GM21423 (cell line): Measurements from ENCODE around the gene SNX20.

ENCODE experiments used
- ATAC-seq: cut with Tn5 transposase; IDR thresholded peaks from one replicate; pipeline ENCODE4 v1.9.1; 2021; ENCODE audit warnings: mild to moderate bottlenecking, moderate library complexity; ENCODE audit not compliant: unreplicated experiment

SNX20 gene

DNA sequence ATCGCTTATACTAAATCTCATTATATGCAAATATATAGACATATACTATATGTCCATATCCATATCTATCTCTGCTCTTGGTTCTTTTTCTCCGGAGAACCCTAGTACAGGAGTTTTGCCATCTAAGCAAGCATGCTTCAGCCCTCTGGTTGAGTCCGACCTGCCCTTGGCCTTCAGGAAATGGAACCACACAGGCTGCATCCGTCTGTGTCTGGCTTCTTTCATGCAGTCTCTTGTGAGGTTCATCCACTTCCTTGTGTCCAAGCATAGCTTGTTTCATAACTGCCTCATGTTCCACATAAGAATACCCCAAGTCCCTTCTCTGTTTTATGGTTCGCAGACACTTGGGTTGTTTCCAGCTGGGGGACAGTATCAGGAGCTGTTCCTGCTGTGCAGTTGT is 16.8 kb downstream of the SNX20 start:
- ATAC-seq: no peak

DNA sequence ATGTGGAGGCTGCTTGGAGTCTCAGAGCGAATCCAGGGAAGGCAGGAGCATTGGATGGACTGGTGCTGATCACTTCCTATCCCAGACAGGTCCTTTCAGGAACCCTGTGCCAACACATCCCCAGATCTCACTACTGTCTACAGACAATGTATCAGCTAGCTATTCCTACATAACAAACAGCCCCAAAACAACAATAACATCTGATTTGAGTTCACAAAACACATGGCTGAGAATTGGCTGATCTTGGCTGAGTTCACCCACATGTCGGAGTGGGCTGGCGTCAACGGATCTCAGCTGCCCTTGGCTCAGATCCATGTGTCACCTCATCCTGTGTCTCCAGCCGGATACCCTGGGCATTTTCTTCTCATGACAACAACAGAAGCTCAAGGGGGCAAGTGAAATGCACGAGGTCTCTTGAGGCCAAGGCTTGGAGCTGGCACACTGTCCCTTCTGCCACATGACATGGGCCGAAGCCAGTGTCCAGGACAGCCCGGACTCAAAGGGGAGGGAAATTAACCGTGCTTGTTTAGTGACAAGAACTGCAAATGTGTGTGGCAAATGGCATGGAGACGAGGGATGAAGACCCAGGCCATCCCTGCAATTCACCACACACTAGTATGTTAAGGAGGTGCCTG is 18.7 kb downstream of the SNX20 start:
- ATAC-seq: no peak

GRCh38 chr16:50659806-50660205 is 21.3 kb downstream of the SNX20 start:
- ATAC-seq: no peak

DNA sequence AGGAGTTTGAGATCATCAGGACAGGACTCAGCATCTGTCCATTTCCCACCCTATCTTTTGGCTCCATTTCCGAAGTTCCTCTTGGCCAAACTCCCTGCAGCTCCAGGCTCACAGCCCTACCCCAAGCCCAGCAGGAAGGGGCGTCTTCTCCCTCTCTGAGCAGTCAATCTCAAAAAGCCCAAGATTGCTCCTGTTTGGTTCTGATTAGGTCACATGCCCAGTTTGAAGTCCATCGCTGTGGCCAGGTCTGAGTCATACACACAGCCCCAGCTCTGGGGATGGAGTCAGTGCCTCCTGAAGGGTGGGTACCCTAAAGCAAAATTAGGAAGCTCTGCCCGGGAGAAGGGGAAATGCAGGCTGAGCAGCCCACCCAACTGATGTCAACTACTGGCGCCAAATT is 23.9 kb downstream of the SNX20 start:
- no peak for ATAC-seq

- no peak for ATAC-seq
These were observed 25.5 kb downstream of the SNX20 start for GRCh38 chr16:50655558-50656055.

DNA sequence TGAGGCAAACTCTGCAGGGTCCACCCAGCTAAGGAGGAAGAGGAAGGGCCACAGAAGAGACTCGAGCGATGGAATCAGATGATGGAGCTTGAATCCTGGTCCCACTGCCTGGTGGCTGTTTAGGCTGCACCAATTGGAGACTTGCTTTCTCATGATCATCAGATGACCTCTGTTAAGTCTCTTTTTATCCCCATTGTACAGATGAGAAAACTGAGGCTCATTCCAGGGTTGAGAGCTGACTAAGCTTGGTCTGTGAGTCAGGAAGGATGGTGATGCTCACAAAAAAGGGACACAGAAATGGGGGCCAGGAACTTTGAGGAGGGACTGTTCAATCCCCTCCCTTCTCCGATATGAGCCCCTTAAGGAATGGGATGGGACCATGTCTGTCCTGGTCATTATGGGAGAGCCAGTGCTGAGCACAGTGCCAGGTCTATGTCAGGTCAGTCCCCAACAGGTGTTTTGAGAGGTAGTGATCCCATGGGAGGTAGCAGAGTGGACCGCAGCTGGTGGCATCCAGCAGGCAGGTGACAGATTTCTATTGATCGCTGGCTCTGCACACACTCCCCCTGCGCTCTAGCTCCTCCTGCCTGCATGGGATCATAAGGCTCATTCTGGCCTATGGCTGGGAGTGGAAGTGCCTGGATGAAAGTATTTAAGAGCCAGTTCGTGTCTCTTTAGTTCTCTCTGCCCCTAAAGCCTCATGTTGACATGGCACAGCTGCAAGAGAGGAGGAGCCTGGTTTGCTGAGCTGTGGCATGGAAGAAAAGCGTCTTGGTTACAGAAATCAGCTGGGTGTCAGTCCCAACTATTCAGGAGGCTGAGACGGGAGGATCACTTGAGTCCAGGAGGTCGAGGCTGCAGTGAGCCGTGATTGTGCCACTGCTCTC is 27.2 kb downstream of the SNX20 start:
- ATAC-seq: no peak

DNA sequence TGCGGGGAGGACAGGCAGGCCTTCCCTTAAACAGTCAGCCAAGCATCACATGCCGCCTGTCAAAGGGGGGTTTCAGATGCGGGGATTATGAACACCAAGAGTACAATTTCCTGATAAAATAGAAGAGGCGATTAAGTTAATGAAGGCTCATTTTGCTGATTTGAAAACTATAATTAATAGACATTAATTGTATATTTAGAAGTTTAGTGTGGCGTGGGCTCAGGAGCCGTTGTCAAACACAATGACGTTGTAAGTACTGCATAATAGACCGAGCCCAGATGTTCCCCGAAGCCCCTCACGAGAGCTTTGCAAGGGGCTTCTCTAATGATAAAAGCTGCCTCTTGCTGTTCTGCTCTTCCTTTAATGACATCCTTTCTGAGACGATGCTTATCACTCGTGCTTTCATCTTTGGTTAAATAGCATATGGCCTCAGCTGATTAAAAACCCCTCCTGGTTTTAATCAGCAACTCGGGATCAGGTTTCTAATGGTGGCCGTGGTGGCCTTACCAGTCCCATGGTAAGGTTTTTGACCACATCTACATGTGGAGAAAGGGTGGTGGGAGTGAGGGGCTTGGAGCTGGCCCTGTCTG is 28.2 kb downstream of the SNX20 start:
- no peak for ATAC-seq

- no peak for ATAC-seq
These were observed 29.2 kb downstream of the SNX20 start for GRCh38 chr16:50651835-50652438.

DNA sequence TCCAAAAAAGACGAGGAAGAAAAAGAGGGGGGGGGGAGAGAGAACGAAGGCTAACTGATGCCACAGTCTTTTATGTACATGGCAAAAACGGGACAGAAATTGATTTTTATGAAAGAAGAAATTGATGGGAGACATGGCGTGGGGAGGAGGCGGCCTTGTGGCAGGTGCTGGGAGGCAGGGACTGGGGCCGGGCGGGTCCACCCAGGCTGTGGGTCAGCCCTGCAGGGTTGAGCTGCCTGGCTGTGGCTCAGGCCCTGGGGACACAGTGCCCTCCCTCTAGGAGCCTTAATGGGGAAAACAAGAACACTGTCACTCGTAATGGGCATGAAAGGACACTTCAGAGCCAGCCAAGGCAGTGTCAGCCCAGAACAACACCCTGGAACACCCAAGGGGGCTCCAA is 34.8 kb downstream of the SNX20 start:
- no peak for ATAC-seq

DNA sequence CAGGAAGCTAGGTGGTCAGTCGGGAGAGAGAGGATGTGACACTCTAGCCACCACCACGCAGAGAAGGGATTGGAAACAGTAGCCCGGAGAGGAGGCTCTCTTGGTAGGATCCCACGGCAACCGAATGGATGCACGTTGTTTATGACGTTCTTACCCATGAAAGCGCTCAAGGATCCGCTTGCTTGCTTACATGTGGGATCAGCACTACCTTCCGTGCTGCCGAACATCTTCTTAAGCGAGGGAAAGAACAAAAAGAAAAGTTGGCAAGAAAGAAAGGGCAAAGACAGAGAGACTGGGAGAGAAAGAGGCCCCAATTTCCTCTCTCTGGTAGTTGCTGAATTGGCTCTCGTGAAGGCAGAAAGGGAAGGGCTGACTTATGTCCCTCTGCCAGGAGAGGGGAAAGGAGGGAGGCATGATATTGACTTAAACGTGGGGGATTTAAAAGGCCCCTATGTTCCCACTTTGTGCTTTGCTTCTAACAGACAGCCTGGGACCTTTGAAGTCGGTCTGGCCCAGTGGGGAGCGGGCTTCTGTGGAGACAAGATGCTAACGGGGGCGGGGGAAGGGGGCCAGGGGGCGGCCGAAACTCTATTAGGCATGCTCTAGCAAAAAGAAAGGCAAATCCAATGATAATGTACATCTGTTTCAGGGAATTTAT is 35.4 kb downstream of the SNX20 start:
- ATAC-seq: no peak

- no peak for ATAC-seq
These were observed 36.4 kb downstream of the SNX20 start for GRCh38 chr16:50644729-50645128.

GRCh38 chr16:50644245-50644644 is 36.9 kb downstream of the SNX20 start:
- no peak for ATAC-seq

- ATAC-seq: no peak
These were observed 37.9 kb downstream of the SNX20 start for GRCh38 chr16:50643192-50643591.

DNA sequence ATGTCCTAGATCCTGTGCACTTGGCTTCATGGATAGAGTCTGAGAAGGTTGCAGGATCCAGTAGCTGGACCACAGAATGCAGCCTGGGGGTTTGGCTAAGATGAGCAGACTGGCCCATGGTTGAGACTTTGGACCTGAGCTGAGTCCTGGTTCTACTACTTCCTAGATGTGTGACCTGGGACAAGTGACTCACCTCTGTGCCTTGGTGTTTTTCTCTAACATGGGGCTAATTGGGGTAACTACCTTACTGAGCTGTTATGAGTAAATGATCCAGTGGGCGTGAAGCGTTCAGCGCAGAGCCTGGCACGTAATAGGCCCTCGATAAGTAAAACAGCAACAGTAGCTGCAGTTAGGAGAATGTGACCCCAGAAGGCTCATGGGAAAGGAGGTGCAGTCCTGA is 38.8 kb downstream of the SNX20 start:
- no peak for ATAC-seq

DNA sequence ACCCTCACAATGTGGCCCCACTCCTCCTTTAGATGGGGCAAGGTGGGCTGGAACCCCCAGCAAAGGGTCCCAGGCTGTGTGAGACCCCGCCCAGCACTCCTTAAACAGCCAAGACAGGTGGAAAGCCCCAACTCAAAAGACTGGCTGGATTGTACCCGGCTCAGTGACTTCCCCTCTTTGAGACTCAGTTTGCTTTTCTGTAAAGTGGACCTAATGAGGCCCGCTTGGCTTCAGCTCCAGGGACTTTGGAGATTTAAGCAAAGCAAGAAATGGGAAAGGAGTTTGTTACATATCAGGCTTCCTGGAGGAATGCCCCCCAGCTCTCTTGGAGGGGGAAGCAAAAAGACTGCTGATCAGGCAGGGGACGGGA is 39.3 kb downstream of the SNX20 start:
- ATAC-seq: no peak

GRCh38 chr16:50640919-50641817 is 39.9 kb downstream of the SNX20 start:
- ATAC-seq: no peak

DNA sequence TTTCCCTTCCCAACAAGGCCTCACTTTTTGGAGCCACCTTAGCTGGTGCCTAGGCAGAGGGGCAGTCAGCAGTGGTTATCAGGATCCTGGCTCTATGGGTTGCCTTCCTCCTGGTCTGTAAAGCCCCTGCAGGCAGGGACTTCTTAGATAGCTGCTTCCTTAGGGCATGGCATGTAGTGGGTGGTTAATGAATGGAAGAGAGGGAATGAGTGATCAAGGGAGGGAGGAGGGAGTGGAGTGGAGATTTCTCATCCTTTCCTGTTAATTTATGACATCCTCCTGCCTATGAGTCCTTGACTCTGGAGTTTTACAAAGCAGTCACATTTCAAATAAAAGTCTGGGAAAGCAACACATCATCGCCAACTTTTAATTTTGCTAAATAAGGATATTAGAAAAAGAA is 40.7 kb downstream of the SNX20 start:
- no peak for ATAC-seq

GRCh38 chr16:50638816-50639670 is 42.1 kb downstream of the SNX20 start:
- ATAC-seq: no peak
